A549 (cell line): ENCODE results near the gene PCOLCE2. TPM values are rescaled to one million over a fixed set of nuclear protein-coding genes. Genes with fewer than 3 reads are reported as not detected.
"Not testable (repeated sequence)": the region's sequence is repeated elsewhere in the genome, so short reads cannot be mapped to it uniquely, and the experiment has no call there.

Source experiments
- ATAC-seq, 2 experiments: fragments of 200-7000 bp in 1 of 2; fragments of >200 bp in 1 of 2; cut with Nextera tagmentation in 1 of 2; cut with Tn5 transposase in 1 of 2; 3 replicates each; pipeline versions ENCODE4 v1.8.0 to v1.9.1; 2018 to 2020; ENCODE audit warnings: mild to moderate bottlenecking in 1 of 2, moderate library complexity in 1 of 2
- CTCF ChIA-PET: fragments of 300-600 bp; sonication (Branson Sonifier 250); formaldehyde crosslinking; extraction: SDS; loops from one replicate; lab custom pipeline; 2021; ENCODE audit warnings: antibody characterized with exemption, inconsistent platforms; lab: Yijun Ruan, JAX
- POLR2A ChIA-PET: fragments of 350-600 bp; formaldehyde crosslinking; extraction: SDS; loops from one replicate; lab custom pipeline; 2021; ENCODE audit warnings: antibody characterized with exemption, inconsistent platforms; lab: Yijun Ruan, JAX
- DNase-seq, 2 experiments: peaks; one replicate each; pipeline versions ENCODE4 v3.0.0 to v3.0.0-alpha.2; 2011 to 2016; ENCODE audit warnings: low read depth in 1 of 2, low spot score in 1 of 2
- FAIRE-seq: peaks from 2 replicates; lab custom pipeline; 2011; peaks lifted over from hg19 to GRCh38; lab: Jason Lieb, UNC
- H3K27ac ChIP-seq, 2 experiments: fragments of >200 bp; sonication (Bioruptor Twin); formaldehyde crosslinking; 3 replicates each; pipeline ENCODE4 v1.5.1; 2016 to 2017
- H3K4me1 ChIP-seq: fragments of >200 bp; sonication (Bioruptor Twin); formaldehyde crosslinking; 3 replicates; pipeline ENCODE4 v1.6.1; 2016
- H3K4me2 ChIP-seq: fragments of >200 bp; sonication (Bioruptor Twin); formaldehyde crosslinking; 3 replicates; pipeline ENCODE4 v1.6.1; 2016
- H3K4me3 ChIP-seq: fragments of >200 bp; sonication (Bioruptor Twin); formaldehyde crosslinking; 3 replicates; pipeline ENCODE4 v1.5.1; 2016
- H3K9me3 ChIP-seq: fragments of >200 bp; sonication (Bioruptor Twin); formaldehyde crosslinking; 3 replicates; pipeline ENCODE4 v1.6.1; 2016
- ATOH8 ChIP-seq: fragments of 250-450 bp; sonication (Bioruptor Pico); IDR thresholded peaks from 2 replicates; pipeline ENCODE4 v1.5.0; 2020; ENCODE audit warnings: low read depth, mild to moderate bottlenecking, moderate library complexity
- BCL3 ChIP-seq: fragments of >200 bp; sonication (Bioruptor Twin); formaldehyde crosslinking; IDR thresholded peaks from 3 replicates; pipeline ENCODE4 v1.6.1; 2016
- CBX2 ChIP-seq: fragments of 200-600 bp; sonication (generic); IDR thresholded peaks from 2 replicates; pipeline ENCODE4 v1.6.1; 2016; ENCODE audit warnings: low read depth, mild to moderate bottlenecking, borderline replicate concordance
- CBX8 ChIP-seq: fragments of 200-600 bp; sonication (generic); IDR thresholded peaks from 2 replicates; pipeline ENCODE4 v1.6.1; 2016
- CEBPB ChIP-seq, 2 experiments: fragments of >200 bp in 1 of 2; sonication (Bioruptor Twin) in 1 of 2; formaldehyde crosslinking in 1 of 2; IDR thresholded peaks; 2 replicates each; pipeline ENCODE4 v1.6.1; 2012 to 2016
- EP300 ChIP-seq, 2 experiments: fragments of >200 bp; sonication (Bioruptor Twin); formaldehyde crosslinking; IDR thresholded peaks; 2 replicates in 1 of 2; 3 replicates in 1 of 2; pipeline ENCODE4 v1.6.1; 2016 to 2017
- FOSL2 ChIP-seq, 2 experiments: fragments of 450-650 bp in 1 of 2; fragments of >200 bp in 1 of 2; sonication (Bioruptor Twin) in 1 of 2; formaldehyde crosslinking; IDR thresholded peaks; 2 replicates each; pipeline versions ENCODE4 v1.5.0 to v1.6.1; 2016 to 2020; ENCODE audit warnings: mild to moderate bottlenecking in 1 of 2, moderate library complexity in 1 of 2
- GATA3 ChIP-seq: IDR thresholded peaks from 2 replicates; pipeline ENCODE4 v1.6.1; 2012; ENCODE audit warnings: borderline replicate concordance
- HDAC2 ChIP-seq: fragments of 200-600 bp; sonication (generic); IDR thresholded peaks from 2 replicates; pipeline ENCODE4 v1.6.1; 2016
- HOXB13 ChIP-seq: fragments of 250-450 bp; sonication (Bioruptor Pico); IDR thresholded peaks from 2 replicates; pipeline ENCODE4 v1.5.0; 2020; ENCODE audit warnings: low read depth, mild to moderate bottlenecking, moderate library complexity
- HOXB5 ChIP-seq: fragments of 250-450 bp; sonication (Bioruptor Pico); IDR thresholded peaks from 2 replicates; pipeline ENCODE4 v1.5.0; 2020; ENCODE audit warnings: mild to moderate bottlenecking, moderate library complexity
- KDM1A ChIP-seq: fragments of 200-600 bp; sonication (generic); IDR thresholded peaks from 2 replicates; pipeline ENCODE4 v1.6.1; 2016; ENCODE audit warnings: low read depth, mild to moderate bottlenecking
- NFE2L2 ChIP-seq: fragments of 150-350 bp; conservative IDR thresholded peaks from 2 replicates; pipeline ENCODE4 v1.6.1; 2014; ENCODE audit warnings: low read length
- NPAS2 ChIP-seq: fragments of 250-450 bp; sonication (Bioruptor Pico); IDR thresholded peaks from 2 replicates; pipeline ENCODE4 v1.8.0; 2022; ENCODE audit warnings: mild to moderate bottlenecking, moderate library complexity, borderline replicate concordance
- PBX3 ChIP-seq: IDR thresholded peaks from 2 replicates; pipeline ENCODE4 v1.6.1; 2012
- PHF8 ChIP-seq: fragments of 200-600 bp; sonication (generic); IDR thresholded peaks from 2 replicates; pipeline ENCODE4 v1.6.1; 2016; ENCODE audit warnings: low read depth, mild to moderate bottlenecking, antibody characterized with exemption, moderate library complexity, borderline replicate concordance
- POLR2A ChIP-seq: IDR thresholded peaks from 2 replicates; pipeline ENCODE4 v1.6.1; 2012; ENCODE audit warnings: mild to moderate bottlenecking, low read length
- RARB ChIP-seq: fragments of 250-450 bp; sonication (Bioruptor Pico); IDR thresholded peaks from 2 replicates; pipeline ENCODE4 v1.8.0; 2021; ENCODE audit warnings: mild to moderate bottlenecking, moderate library complexity
- RNF2 ChIP-seq: fragments of 200-600 bp; sonication (generic); IDR thresholded peaks from 2 replicates; pipeline ENCODE4 v1.6.1; 2016; ENCODE audit warnings: low read depth, mild to moderate bottlenecking, antibody characterized with exemption, moderate library complexity, borderline replicate concordance
- TFCP2L1 ChIP-seq: fragments of 250-450 bp; sonication (Bioruptor Pico); IDR thresholded peaks from 2 replicates; pipeline ENCODE4 v1.5.0; 2021; ENCODE audit warnings: mild to moderate bottlenecking
- TP53 ChIP-seq: fragments of 250-450 bp; sonication (Bioruptor Pico); IDR thresholded peaks from 2 replicates; pipeline ENCODE4 v1.5.0; 2021; ENCODE audit warnings: mild to moderate bottlenecking, moderate library complexity
- USF2 ChIP-seq: fragments of 450-650 bp; IDR thresholded peaks from 2 replicates; pipeline ENCODE4 v1.6.1; 2014; ENCODE audit warnings: antibody characterized with exemption
- ZC3H11A ChIP-seq: fragments of 450-650 bp; IDR thresholded peaks from 2 replicates; pipeline ENCODE4 v1.6.1; 2014; ENCODE audit warnings: antibody characterized with exemption, mild to moderate bottlenecking
- ZSCAN20 ChIP-seq: fragments of 250-450 bp; sonication (Bioruptor Pico); IDR thresholded peaks from 2 replicates; pipeline ENCODE4 v1.8.0; 2022; ENCODE audit warnings: mild to moderate bottlenecking, moderate library complexity
- WGBS: methylation state at CpG from one replicate; pipeline ENCODE4 v1.1.6; 2017; ENCODE audit errors: missing lambda C conversion rate; 5-methylcytosine and 5-hydroxymethylcytosine counted together
- polyA plus RNA-seq, 4 experiments: library from polyadenylated mRNA; depleted of rRNA in 3 of 4; stranded (reverse); fragments of >200 nt; fragmentation: RNase III in 1 of 4; extraction: RNeasy Plus Mini Kit Qiagen cat#74134 plus additional on column Dnase treatment in 1 of 4; gene quantifications; 2 replicates in 3 of 4; 3 replicates in 1 of 4; pipeline ENCODE4 v1.2.3, GENCODE V29; 2011 to 2017

Gene PCOLCE2
- polyA plus RNA-seq, 2 of the 4 experiments (the other 2 are of a cell fraction) = 41.0 to 43.9 TPM

DNA sequence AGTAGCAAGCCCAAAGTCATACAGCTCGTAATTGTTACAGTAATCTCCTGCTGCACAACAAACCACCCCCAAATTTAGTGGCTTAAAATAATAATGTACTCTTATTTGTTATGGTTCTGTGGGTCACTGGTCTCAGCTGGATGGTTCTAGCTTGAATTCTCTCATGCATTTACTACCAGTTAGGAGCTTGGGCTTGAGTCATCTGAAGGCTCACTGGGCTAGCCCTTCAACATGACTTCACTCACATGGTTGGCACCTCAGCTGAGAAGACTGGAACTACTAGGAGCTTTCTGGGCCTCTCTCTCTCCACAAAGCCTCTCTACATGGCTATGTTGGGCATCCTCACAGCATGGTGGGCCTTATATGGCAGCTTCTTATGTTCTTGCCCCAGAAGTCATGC is 12.5 kb downstream of the PCOLCE2 start:
- TF ChIP-seq TFCP2L1 (CRISPR knock-in tag) (no peak), NFE2L2 (no peak), POLR2A (no peak), PHF8 (no peak), HDAC2 (no peak), USF2 (no peak), TP53 (no peak), GATA3 (no peak), EP300 (IDR thresholded peaks at IDR 0.05) (no peak), HOXB13 (CRISPR knock-in tag) (no peak), BCL3 (no peak), KDM1A (no peak), PBX3 (no peak)
- TF ChIP-seq, all 56 proteins: peak for 0
- no peak overlapping the region for H3K4me3 ChIP-seq
- ATAC-seq (no peak), FAIRE-seq (no peak), DNase-seq (no peak)
- 91% methylated on average over 1 of the region's 1 CpG for WGBS
- ChIA-PET CTCF (interaction anchor here (2.9 kb wide), 1 partner anchor 47 kb away, joined by 14 read pairs; no protein-coding TSS in a partner anchor), POLR2A (no interaction called here)
- no peak overlapping the region for H3K4me2 ChIP-seq
- H3K9me3 ChIP-seq = no peaks in the 10 kb centered on the region
- no peak overlapping the region for H3K27ac ChIP-seq
- no peaks in the 10 kb centered on the region for H3K4me1 ChIP-seq

- FAIRE-seq = no peak
- CTCF ChIA-PET = interaction anchor here (1.7 to 2.9 kb wide), 2 partner anchors 13 to 47 kb away, joined by 6 to 14 read pairs; partner anchors contain the start of gene PCOLCE2
Measured at GRCh38 chr3:142875583-142876207, 13.2 kb downstream of the PCOLCE2 start.

DNA sequence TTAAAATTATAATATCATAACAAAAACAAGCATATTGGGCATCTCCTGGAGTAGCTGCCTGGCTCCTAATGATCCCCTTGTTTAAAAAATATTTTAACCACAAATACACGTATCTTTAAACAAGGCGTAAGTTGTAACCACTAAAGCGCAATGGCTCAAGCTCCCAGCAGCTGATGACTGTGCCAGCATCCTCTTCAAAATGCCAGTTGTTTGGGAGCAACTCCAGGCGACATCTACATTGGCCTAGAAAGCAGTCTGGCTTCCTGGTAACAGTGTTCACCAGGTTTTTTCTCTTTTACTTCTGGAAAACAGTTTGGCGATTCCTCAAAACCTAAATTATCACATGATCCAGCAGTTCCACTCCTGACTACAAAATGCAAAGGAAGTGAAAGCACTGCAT is 13.8 kb downstream of the PCOLCE2 start:
- no peak for FAIRE-seq
- Histone ChIP-seq H3K27ac (no peak overlapping the region), H3K9me3 (no peaks in the 10 kb centered on the region), H3K4me1 (no peaks in the 10 kb centered on the region), H3K4me2 (no peak overlapping the region), H3K4me3 (no peak overlapping the region)
- ChIA-PET POLR2A (no interaction called here), CTCF (interaction anchor here (1.7 kb wide), 1 partner anchor 13 kb away, joined by 6 read pairs; the partner anchor contains the start of gene PCOLCE2)
- TF ChIP-seq FOSL2 (IDR thresholded peaks at IDR 0.05) (no peak), FOSL2 (CRISPR knock-in tag; IDR thresholded peaks at IDR 0.05) (no peak), HOXB5 (CRISPR knock-in tag) (no peak), KDM1A (no peak), HDAC2 (no peak), CEBPB (IDR thresholded peaks at IDR 0.05) (no peak), RARB (CRISPR knock-in tag) (no peak), CBX8 (no peak), ZC3H11A (no peak), ATOH8 (no peak), CBX2 (no peak), RNF2 (no peak), ZSCAN20 (no peak)
- ATAC-seq = no peak
- DNase-seq = no peak
- WGBS = 89% methylated on average over 5 of the region's 5 CpGs

More at GRCh38 chr3:142875583-142876207, 13.2 kb downstream of the PCOLCE2 start:
- Histone ChIP-seq H3K9me3 (no peaks in the 10 kb centered on the region), H3K4me1 (no peaks in the 10 kb centered on the region), H3K4me3 (no peak overlapping the region), H3K27ac (no peak overlapping the region), H3K4me2 (no peak overlapping the region)
- 93% methylated on average over 2 of the region's 2 CpGs for WGBS
- POLR2A ChIA-PET = no interaction called here
- no peak for TF ChIP-seq NPAS2 (CRISPR knock-in tag)
- no peak for TF ChIP-seq KDM1A
- ATAC-seq = no peak
- no peak for DNase-seq

DNA sequence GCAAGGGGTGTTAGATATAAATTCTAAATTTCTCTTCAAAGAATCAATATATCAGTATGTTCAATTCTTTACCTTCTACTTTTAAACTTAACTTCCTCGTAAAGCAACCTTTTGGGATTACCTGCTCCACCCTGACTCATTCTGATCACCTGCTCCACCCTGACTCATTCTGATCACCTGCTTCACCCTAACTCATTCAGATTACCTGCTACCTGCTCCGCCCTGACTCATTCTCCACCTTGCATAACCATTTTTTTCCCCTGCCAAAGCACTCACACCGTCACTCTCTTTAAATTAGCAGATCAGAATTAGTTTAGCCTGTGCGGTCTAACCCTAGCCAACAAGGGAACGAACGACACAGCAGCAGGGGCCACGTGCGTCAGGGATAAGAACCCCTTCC is 20.5 kb downstream of the PCOLCE2 start:
- not testable (repeated sequence) for FAIRE-seq

More for the DNA sequence above, 20.5 kb downstream of the PCOLCE2 start:
- H3K4me3 ChIP-seq, ATAC-seq, H3K4me2 ChIP-seq, POLR2A ChIA-PET, H3K4me1 ChIP-seq, H3K9me3 ChIP-seq, H3K27ac ChIP-seq, DNase-seq: not testable (repeated sequence)
- CTCF ChIA-PET = interaction anchor here (1.0 kb wide), 1 partner anchor 11 kb away, joined by 3 read pairs; no protein-coding TSS in a partner anchor
- WGBS = 93% methylated on average over 8 of the region's 8 CpGs
